OCI-LY7 (cell line): ENCODE data around the gene ADPGK. TPM values are rescaled to one million over a fixed set of nuclear protein-coding genes. Genes with fewer than 3 reads are reported as not detected.

Experiments used
- BruUV-seq: library from RNA; stranded (reverse); fragments of 400-500 nt; replicated peaks from 2 replicates; lab custom pipeline; 2021; lab: Mats Ljungman, UMichigan
- CTCF ChIA-PET: fragments of 300-600 bp; sonication (Branson Sonifier 250); formaldehyde crosslinking; loops from one replicate; lab custom pipeline; 2022; ENCODE audit warnings: antibody characterized with exemption; ENCODE audit not compliant: unreplicated experiment; lab: Charles Lee
- POLR2A ChIA-PET: fragments of 300-600 bp; sonication (Branson Sonifier 250); formaldehyde crosslinking; loops from one replicate; lab custom pipeline; 2022; ENCODE audit warnings: antibody characterized with exemption; lab: Charles Lee
- DNase-seq: peaks from one replicate; pipeline ENCODE4 v3.0.0-alpha.2; 2015; ENCODE audit warnings: low spot score
- H2AFZ ChIP-seq: fragments of 200-600 bp; sonication (generic), shearing (Covaris generic); 2 replicates; pipeline ENCODE4 v1.6.1; 2014; ENCODE audit warnings: mild to moderate bottlenecking, antibody characterized with exemption, low read length, moderate library complexity
- H3K27ac ChIP-seq: fragments of 200-600 bp; sonication (generic); 2 replicates; pipeline ENCODE4 v1.5.1; 2014; ENCODE audit warnings: mixed run types, low read depth, mild to moderate bottlenecking, moderate library complexity, low read length, inconsistent platforms; ENCODE audit not compliant: poor library complexity, severe bottlenecking
- H3K36me3 ChIP-seq: fragments of 200-600 bp; sonication (generic); 2 replicates; pipeline ENCODE4 v1.6.1; 2014; ENCODE audit warnings: mild to moderate bottlenecking, antibody characterized with exemption, low read length, moderate library complexity, mixed read lengths; ENCODE audit not compliant: insufficient read depth
- H3K4me1 ChIP-seq: fragments of 200-600 bp; sonication (generic); 2 replicates; pipeline ENCODE4 v1.5.1; 2014; ENCODE audit warnings: mild to moderate bottlenecking, low read length; ENCODE audit not compliant: insufficient read depth, poor library complexity, severe bottlenecking
- H3K4me2 ChIP-seq: fragments of 200-600 bp; sonication (generic); 2 replicates; pipeline ENCODE4 v1.6.1; 2014; ENCODE audit warnings: mild to moderate bottlenecking, low read length
- H3K4me3 ChIP-seq: fragments of 200-600 bp; sonication (generic); 2 replicates; pipeline ENCODE4 v1.5.1; 2014; ENCODE audit warnings: mild to moderate bottlenecking, low read depth, low read length; ENCODE audit not compliant: poor library complexity, severe bottlenecking
- H3K79me2 ChIP-seq: fragments of 200-600 bp; sonication (generic); 2 replicates; pipeline ENCODE4 v1.6.1; 2016; ENCODE audit warnings: low read depth, mild to moderate bottlenecking, low read length, moderate library complexity, mixed read lengths; ENCODE audit not compliant: insufficient read depth
- H3K9me2 ChIP-seq: fragments of 200-600 bp; sonication (generic); 2 replicates; pipeline ENCODE4 v1.6.1; 2016; ENCODE audit warnings: mild to moderate bottlenecking, low read length, mixed read lengths; ENCODE audit not compliant: insufficient read depth
- H3K9me3 ChIP-seq: fragments of 200-600 bp; sonication (generic); 2 replicates; pipeline ENCODE4 v1.6.1; 2014; ENCODE audit warnings: mild to moderate bottlenecking, mixed run types, low read length, mixed read lengths
- H4K20me1 ChIP-seq: fragments of 200-600 bp; sonication (generic); 2 replicates; pipeline ENCODE4 v1.6.1; 2014; ENCODE audit warnings: mild to moderate bottlenecking, antibody characterized with exemption, low read length, moderate library complexity, mixed read lengths; ENCODE audit not compliant: insufficient read depth
- CTCF ChIP-seq: fragments of 200-600 bp; sonication (generic); conservative IDR thresholded peaks from 2 replicates; pipeline ENCODE4 v1.5.1; 2014; ENCODE audit warnings: mild to moderate bottlenecking, antibody characterized with exemption, low read length, moderate library complexity, mixed read lengths
- EZH2phosphoT487 ChIP-seq: fragments of 200-600 bp; sonication (generic); IDR thresholded peaks from 2 replicates; pipeline ENCODE4 v1.6.1; 2018; ENCODE audit warnings: low read depth, borderline replicate concordance, mild to moderate bottlenecking, mixed run types, antibody characterized with exemption, low read length, moderate library complexity, mixed read lengths
- intact Hi-C: fragments of 100-400 bp; cut with micrococcal nuclease; formaldehyde crosslinking; loops from one replicate; pipeline ENCODE4 v1.10.0; 2022; ENCODE audit not compliant: unreplicated experiment
- total RNA-seq, 2 experiments: library from RNA; depleted of rRNA in 1 of 2; stranded (reverse); fragments of >200 nt in 1 of 2; shearing (Covaris generic) in 1 of 2; gene quantifications; 2 replicates each; pipeline ENCODE4 v1.2.3, GENCODE V29; 2014 to 2022

The ADPGK gene
- total RNA-seq, 2 experiments from 2014 or later: 74.9 to 86.8 TPM

DNA sequence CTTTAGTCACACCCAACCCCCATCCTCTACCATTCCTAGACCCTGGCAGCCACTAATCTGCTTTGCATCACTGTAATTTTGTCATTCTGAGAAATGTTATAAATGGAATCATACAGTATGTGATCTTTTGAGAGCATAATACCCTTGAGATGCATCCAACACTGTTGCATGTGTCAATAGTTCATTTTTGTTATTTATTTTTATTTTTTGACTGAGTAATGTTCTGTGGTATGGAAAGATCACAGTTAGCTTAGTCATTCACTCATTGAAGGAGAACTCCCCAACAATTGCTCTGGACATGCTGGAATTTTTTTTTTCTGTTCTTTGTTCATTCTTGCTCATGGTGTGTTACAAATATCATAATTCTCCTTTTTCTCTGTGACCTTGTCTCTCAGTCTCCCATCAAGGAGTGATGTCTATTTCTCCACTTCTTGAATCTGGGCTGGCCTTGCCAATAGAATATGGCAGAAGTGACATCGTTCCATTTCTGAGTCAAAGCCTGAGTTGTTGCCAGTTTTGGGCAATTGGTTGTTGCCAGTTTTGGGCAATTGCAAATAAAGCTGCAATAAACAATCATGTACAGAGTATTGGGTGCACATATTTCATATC, 6.8 kb upstream of the ADPGK start:
- CTCF ChIA-PET: no interaction called here
- no peak overlapping the region for H3K4me2 ChIP-seq
- no peaks in the 10 kb centered on the region for H3K4me1 ChIP-seq
- POLR2A ChIA-PET: no interaction called here
- no peak for TF ChIP-seq EZH2phosphoT487
- no peak for TF ChIP-seq CTCF
- no peaks in the 10 kb centered on the region for H4K20me1 ChIP-seq
- no peaks in the 10 kb centered on the region for H3K9me2 ChIP-seq
- H2AFZ ChIP-seq: no peak overlapping the region
- intact Hi-C loops: no loop called here
- H3K36me3 ChIP-seq: no peaks in the 10 kb centered on the region
- no peaks in the 10 kb centered on the region for H3K79me2 ChIP-seq
- no peaks in the 10 kb centered on the region for H3K9me3 ChIP-seq
- no TSS peak for BruUV-seq
- H3K4me3 ChIP-seq: no peak overlapping the region
- no peak overlapping the region for H3K27ac ChIP-seq
- DNase-seq: no peak

DNA sequence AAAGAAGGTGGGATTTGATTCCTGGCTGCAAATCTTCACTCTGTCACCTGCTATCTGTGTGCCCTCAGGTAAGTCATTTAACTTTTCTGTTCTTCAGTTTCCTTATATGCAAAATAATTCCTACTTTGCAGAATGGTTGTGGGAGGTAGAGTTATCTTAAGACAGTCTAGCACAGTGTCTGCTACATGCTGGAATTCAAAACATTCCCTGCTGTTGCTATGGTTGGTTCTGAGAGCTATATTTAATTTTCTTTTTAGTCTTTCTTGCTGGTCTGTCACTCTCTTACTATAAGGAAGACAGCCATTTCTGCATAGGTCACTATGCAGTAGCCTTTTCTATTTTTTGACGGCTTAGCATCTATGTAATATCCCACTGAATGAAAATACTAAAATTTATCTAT, 4.0 kb upstream of the ADPGK start:
- Histone ChIP-seq H3K79me2 (peaks cover 9% of the 10 kb centered on the region), H3K4me3 (no peak overlapping the region), H3K27ac (no peak overlapping the region), H3K36me3 (no peaks in the 10 kb centered on the region), H3K4me2 (no peak overlapping the region), H3K9me3 (no peaks in the 10 kb centered on the region), H4K20me1 (0 out of 2 replicates have a peak, but pooled peaks cover 3% of the 10 kb centered on the region), H3K9me2 (no peaks in the 10 kb centered on the region), H2AFZ (no peak overlapping the region; the same call in 1 of the 2 replicates), H3K4me1 (peaks cover 4% of the 10 kb centered on the region)
- intact Hi-C loops: no loop called here
- CTCF ChIA-PET: no interaction called here
- TF ChIP-seq CTCF (no peak), EZH2phosphoT487 (no peak)
- DNase-seq: no peak
- BruUV-seq: no TSS peak
- POLR2A ChIA-PET: no interaction called here

DNA sequence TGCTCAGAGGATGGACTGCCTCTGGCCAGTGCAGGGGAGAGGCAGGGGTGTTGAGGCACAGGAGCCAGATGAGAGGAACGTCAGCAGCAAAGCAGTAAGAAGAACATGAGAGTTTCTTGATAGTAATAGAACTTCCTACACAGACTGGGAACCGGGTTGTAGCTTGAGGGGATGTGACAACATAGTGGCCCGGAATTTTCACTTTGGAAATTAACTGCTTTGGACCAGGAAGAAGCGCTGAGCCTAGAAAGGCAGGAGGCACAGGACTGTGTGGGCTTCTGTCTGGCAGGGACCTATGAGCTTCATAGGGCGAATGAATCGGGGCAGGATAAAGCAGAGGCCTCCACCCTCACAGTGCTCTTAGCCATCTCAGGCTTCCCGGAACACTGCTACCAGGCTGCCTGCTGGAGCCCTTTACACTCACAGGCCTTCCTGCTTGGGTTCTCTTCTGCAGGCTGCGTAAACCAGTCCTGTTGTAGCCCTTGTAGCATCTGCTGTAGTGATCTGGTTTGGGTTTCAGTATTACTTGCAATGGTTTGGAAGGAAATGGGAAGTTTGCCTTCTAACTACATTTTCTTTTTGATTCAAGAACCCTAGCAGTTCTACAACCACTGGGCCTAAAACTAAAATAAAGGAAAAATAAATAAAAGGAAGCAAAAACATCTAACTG, 3.3 kb upstream of the ADPGK start:
- Histone ChIP-seq H3K4me2 (no peak overlapping the region), H3K4me3 (no peak overlapping the region), H3K9me2 (no peaks in the 10 kb centered on the region), H3K79me2 (peaks cover 16% of the 10 kb centered on the region), H4K20me1 (peaks cover 5% of the 10 kb centered on the region; the same call in 1 of the 2 replicates), H3K27ac (no peak overlapping the region), H2AFZ (no peak overlapping the region; the same call in 1 of the 2 replicates), H3K4me1 (peaks cover 10% of the 10 kb centered on the region), H3K9me3 (no peaks in the 10 kb centered on the region), H3K36me3 (peaks cover 2% of the 10 kb centered on the region; the same call in 1 of the 2 replicates)
- TF ChIP-seq CTCF: no peak
- TF ChIP-seq EZH2phosphoT487: no peak
- intact Hi-C loops: no loop called here
- ChIA-PET POLR2A (no interaction called here), CTCF (no interaction called here)
- no peak for DNase-seq
- no TSS peak for BruUV-seq
